GM18499 (cell line): Measurements from ENCODE around the gene GIPC2.

ENCODE experiments used
- ATAC-seq: cut with Tn5 transposase; IDR thresholded peaks from one replicate; pipeline ENCODE4 v1.9.1; 2021; ENCODE audit warnings: moderate number of reproducible peaks; ENCODE audit not compliant: insufficient read depth, unreplicated experiment

GIPC2 gene

GRCh38 chr1:78132174-78132947, 86.6 kb downstream of the GIPC2 start:
- ATAC-seq, result no peak

- ATAC-seq, result no peak
Observed at GRCh38 chr1:78132948-78133322, 87.2 kb downstream of the GIPC2 start.

GRCh38 chr1:78136680-78137079, 90.9 kb downstream of the GIPC2 start:
- no peak for ATAC-seq

GRCh38 chr1:78141531-78142231, 95.9 kb downstream of the GIPC2 start:
- ATAC-seq, result no peak

- no peak for ATAC-seq
Observed at GRCh38 chr1:78142736-78143135, 97.0 kb downstream of the GIPC2 start.

- ATAC-seq, result peak; percentile 75
Observed at GRCh38 chr1:78143152-78143551, 97.4 kb downstream of the GIPC2 start.

- no peak for ATAC-seq
Observed at GRCh38 chr1:78143673-78144072, 97.9 kb downstream of the GIPC2 start.

- ATAC-seq, result peak; percentile 66
Observed at GRCh38 chr1:78145105-78145580, 99.4 kb downstream of the GIPC2 start.

- no peak for ATAC-seq
Observed at GRCh38 chr1:78146205-78146771, 100.5 kb downstream of the GIPC2 start.

- ATAC-seq, result no peak
Observed at GRCh38 chr1:78147031-78147430, 101.3 kb downstream of the GIPC2 start.

- no peak for ATAC-seq
Observed at GRCh38 chr1:78153092-78153736, 107.4 kb downstream of the GIPC2 start.

- no peak for ATAC-seq
Observed at GRCh38 chr1:78155121-78155520, 109.4 kb downstream of the GIPC2 start.

- ATAC-seq, result no peak
Observed at GRCh38 chr1:78156805-78157521, 111.2 kb downstream of the GIPC2 start.

GRCh38 chr1:78165816-78166215, 120.0 kb downstream of the GIPC2 start:
- no peak for ATAC-seq

- ATAC-seq, result no peak
Observed at GRCh38 chr1:78168306-78168705, 122.5 kb downstream of the GIPC2 start.

- no peak for ATAC-seq
Observed at GRCh38 chr1:78170859-78171258, 125.1 kb downstream of the GIPC2 start.

GRCh38 chr1:78171736-78172590, 126.2 kb downstream of the GIPC2 start:
- no peak for ATAC-seq

GRCh38 chr1:78176448-78176847, 130.7 kb downstream of the GIPC2 start:
- no peak for ATAC-seq

- no peak for ATAC-seq
Observed at GRCh38 chr1:78177708-78178270, 132.0 kb downstream of the GIPC2 start.
